Astrocyte (in vitro differentiated cells and primary cell): Measurements from ENCODE around the gene SIX3. TPM values are rescaled to one million over a fixed set of nuclear protein-coding genes. Genes with fewer than 3 reads are reported as not detected.

Experiments used
- DNase-seq: peaks from one replicate; pipeline ENCODE4 v3.0.0-alpha.2; 2010; ENCODE audit warnings: low read depth
- FAIRE-seq: peaks from 2 replicates; lab custom pipeline; 2011; peaks lifted over from hg19 to GRCh38; lab: Jason Lieb, UNC
- H2AFZ ChIP-seq: 2 replicates; pipeline ENCODE4 v1.6.0; 2012; ENCODE audit warnings: low read depth, low read length, inconsistent platforms
- H3K27ac ChIP-seq: 2 replicates; pipeline ENCODE4 v1.5.1; 2011; ENCODE audit warnings: low read depth, low read length, inconsistent platforms
- H3K27me3 ChIP-seq: 2 replicates; pipeline ENCODE4 v1.6.0; 2011; ENCODE audit warnings: low read length, inconsistent platforms; ENCODE audit not compliant: insufficient read depth
- H3K36me3 ChIP-seq: 2 replicates; pipeline ENCODE4 v1.5.1; 2011; ENCODE audit warnings: low read length, inconsistent platforms; ENCODE audit not compliant: insufficient read depth
- H3K4me1 ChIP-seq: 2 replicates; pipeline ENCODE4 v1.5.1; 2011; ENCODE audit warnings: low read length, inconsistent platforms; ENCODE audit not compliant: insufficient read depth
- H3K4me2 ChIP-seq: 2 replicates; pipeline ENCODE4 v1.6.0; 2012; ENCODE audit warnings: low read length, inconsistent platforms
- H3K4me3 ChIP-seq: 2 replicates; pipeline ENCODE4 v1.5.1; 2011; ENCODE audit warnings: low read depth, mild to moderate bottlenecking, low read length, inconsistent platforms; ENCODE audit not compliant: insufficient read depth
- H3K79me2 ChIP-seq: 2 replicates; pipeline ENCODE4 v1.6.0; 2012; ENCODE audit warnings: mild to moderate bottlenecking, low read length, inconsistent platforms; ENCODE audit not compliant: insufficient read depth
- H3K9ac ChIP-seq: 2 replicates; pipeline ENCODE4 v1.6.0; 2012; ENCODE audit warnings: mild to moderate bottlenecking, low read length, inconsistent platforms
- H3K9me3 ChIP-seq: 2 replicates; pipeline ENCODE4 v1.5.1; 2012; ENCODE audit warnings: low read depth, mild to moderate bottlenecking, low read length, inconsistent platforms; ENCODE audit not compliant: insufficient read depth
- H4K20me1 ChIP-seq: 2 replicates; pipeline ENCODE4 v1.6.0; 2012; ENCODE audit warnings: low read length, inconsistent platforms; ENCODE audit not compliant: insufficient read depth
- H3K27ac Mint-ChIP-seq: one replicate; pipeline ENCODE4 v1.8.0; 2021; ENCODE audit warnings: mild to moderate bottlenecking, mixed read lengths; ENCODE audit not compliant: unreplicated experiment
- H3K27me3 Mint-ChIP-seq: one replicate; pipeline ENCODE4 v1.8.0; 2021; ENCODE audit warnings: low read depth, mixed read lengths; ENCODE audit not compliant: unreplicated experiment
- H3K36me3 Mint-ChIP-seq: one replicate; pipeline ENCODE4 v1.8.0; 2021; ENCODE audit warnings: low read depth, mixed read lengths; ENCODE audit not compliant: unreplicated experiment
- H3K4me1 Mint-ChIP-seq: one replicate; pipeline ENCODE4 v1.8.0; 2021; ENCODE audit warnings: low read depth, mixed read lengths; ENCODE audit not compliant: unreplicated experiment
- H3K4me3 Mint-ChIP-seq: one replicate; pipeline ENCODE4 v1.8.0; 2021; ENCODE audit warnings: mild to moderate bottlenecking, moderate library complexity, mixed read lengths; ENCODE audit not compliant: unreplicated experiment
- H3K9me3 Mint-ChIP-seq: one replicate; pipeline ENCODE4 v1.8.0; 2021; ENCODE audit warnings: mild to moderate bottlenecking, mixed read lengths; ENCODE audit not compliant: unreplicated experiment
- EZH2 ChIP-seq: IDR thresholded peaks from 2 replicates; pipeline ENCODE4 v1.6.1; 2012; ENCODE audit warnings: mild to moderate bottlenecking, low read length, inconsistent platforms; ENCODE audit not compliant: insufficient read depth
- total RNA-seq: library from RNA; stranded (reverse); gene quantifications from 2 replicates; pipeline ENCODE4 v1.2.1, GENCODE V29; 2021
- TF ChIP-seq, protein P1 (sequence below): IDR thresholded peaks from 2 replicates; pipeline ENCODE4 v1.5.1; 2011; ENCODE audit warnings: low read depth, mild to moderate bottlenecking, inconsistent platforms, low read length, moderate library complexity; ENCODE audit not compliant: insufficient read depth

The SIX3 gene
- total RNA-seq, 1 donor from 2014 or later: 1.7 TPM

GRCh38 chr2:44959855-44960254 lies 18.4 kb downstream of the SIX3 start:
- H3K4me1 Mint-ChIP-seq: peaks cover 4% of the 10 kb centered on the region
- H3K27me3 Mint-ChIP-seq: peaks cover 38% of the 10 kb centered on the region
- no peak overlapping the region for H3K4me3 Mint-ChIP-seq
- Histone ChIP-seq H3K27me3 (peaks cover 24% of the 10 kb centered on the region), H3K9me3 (no peaks in the 10 kb centered on the region), H3K4me2 (no peak overlapping the region), H4K20me1 (no peaks in the 10 kb centered on the region), H3K4me1 (peaks cover 12% of the 10 kb centered on the region), H3K4me3 (no peak overlapping the region), H3K9ac (no peak overlapping the region), H3K79me2 (no peaks in the 10 kb centered on the region), H2AFZ (no peak overlapping the region), H3K36me3 (no peaks in the 10 kb centered on the region), H3K27ac (no peak overlapping the region)
- H3K27ac Mint-ChIP-seq: peak overlapping the region; percentile 55
- TF ChIP-seq EZH2: no peak
- TF ChIP-seq, protein P1, sequence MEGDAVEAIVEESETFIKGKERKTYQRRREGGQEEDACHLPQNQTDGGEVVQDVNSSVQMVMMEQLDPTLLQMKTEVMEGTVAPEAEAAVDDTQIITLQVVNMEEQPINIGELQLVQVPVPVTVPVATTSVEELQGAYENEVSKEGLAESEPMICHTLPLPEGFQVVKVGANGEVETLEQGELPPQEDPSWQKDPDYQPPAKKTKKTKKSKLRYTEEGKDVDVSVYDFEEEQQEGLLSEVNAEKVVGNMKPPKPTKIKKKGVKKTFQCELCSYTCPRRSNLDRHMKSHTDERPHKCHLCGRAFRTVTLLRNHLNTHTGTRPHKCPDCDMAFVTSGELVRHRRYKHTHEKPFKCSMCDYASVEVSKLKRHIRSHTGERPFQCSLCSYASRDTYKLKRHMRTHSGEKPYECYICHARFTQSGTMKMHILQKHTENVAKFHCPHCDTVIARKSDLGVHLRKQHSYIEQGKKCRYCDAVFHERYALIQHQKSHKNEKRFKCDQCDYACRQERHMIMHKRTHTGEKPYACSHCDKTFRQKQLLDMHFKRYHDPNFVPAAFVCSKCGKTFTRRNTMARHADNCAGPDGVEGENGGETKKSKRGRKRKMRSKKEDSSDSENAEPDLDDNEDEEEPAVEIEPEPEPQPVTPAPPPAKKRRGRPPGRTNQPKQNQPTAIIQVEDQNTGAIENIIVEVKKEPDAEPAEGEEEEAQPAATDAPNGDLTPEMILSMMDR: no peak
- FAIRE-seq (no peak), DNase-seq (no peak)
- H3K36me3 Mint-ChIP-seq: peaks cover 1% of the 10 kb centered on the region
- no peaks in the 10 kb centered on the region for H3K9me3 Mint-ChIP-seq

DNA sequence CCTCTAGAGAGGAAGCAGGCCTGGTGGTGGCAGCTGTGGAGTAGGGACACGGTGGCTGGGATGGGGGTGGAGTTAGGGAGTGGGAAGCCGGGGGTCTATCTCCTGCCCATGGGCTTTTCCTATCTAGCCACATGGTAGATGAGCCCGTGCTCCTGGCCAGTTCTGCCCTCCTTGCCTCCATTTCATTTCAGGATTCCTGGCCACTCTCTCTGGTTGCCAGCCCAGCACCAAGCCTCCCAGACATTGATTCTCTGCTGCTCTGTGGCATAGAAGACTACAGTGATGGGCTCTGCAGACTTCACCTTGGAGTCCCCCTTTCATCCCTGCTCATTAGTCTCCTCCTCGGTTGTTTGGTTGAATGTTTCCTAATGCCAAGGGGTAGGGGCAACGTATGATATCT lies 19.4 kb downstream of the SIX3 start:
- H3K79me2 ChIP-seq: no peaks in the 10 kb centered on the region
- Mint-ChIP-seq H3K27ac (no peak overlapping the region), H3K4me3 (no peak overlapping the region), H3K36me3 (peaks cover 1% of the 10 kb centered on the region), H3K9me3 (no peaks in the 10 kb centered on the region), H3K4me1 (peaks cover 7% of the 10 kb centered on the region), H3K27me3 (peaks cover 30% of the 10 kb centered on the region)
- H4K20me1 ChIP-seq: no peaks in the 10 kb centered on the region
- H3K4me3 ChIP-seq: no peak overlapping the region
- TF ChIP-seq, protein P1: no peak
- TF ChIP-seq EZH2: no peak
- no peak overlapping the region for H3K4me2 ChIP-seq
- peaks cover 5% of the 10 kb centered on the region for H3K4me1 ChIP-seq
- no peak overlapping the region for H3K27ac ChIP-seq
- H3K27me3 ChIP-seq: peaks cover 15% of the 10 kb centered on the region
- H3K9me3 ChIP-seq: no peaks in the 10 kb centered on the region
- no peak overlapping the region for H3K9ac ChIP-seq
- no peak overlapping the region for H2AFZ ChIP-seq
- FAIRE-seq: no peak
- H3K36me3 ChIP-seq: no peaks in the 10 kb centered on the region
- DNase-seq: no peak

DNA sequence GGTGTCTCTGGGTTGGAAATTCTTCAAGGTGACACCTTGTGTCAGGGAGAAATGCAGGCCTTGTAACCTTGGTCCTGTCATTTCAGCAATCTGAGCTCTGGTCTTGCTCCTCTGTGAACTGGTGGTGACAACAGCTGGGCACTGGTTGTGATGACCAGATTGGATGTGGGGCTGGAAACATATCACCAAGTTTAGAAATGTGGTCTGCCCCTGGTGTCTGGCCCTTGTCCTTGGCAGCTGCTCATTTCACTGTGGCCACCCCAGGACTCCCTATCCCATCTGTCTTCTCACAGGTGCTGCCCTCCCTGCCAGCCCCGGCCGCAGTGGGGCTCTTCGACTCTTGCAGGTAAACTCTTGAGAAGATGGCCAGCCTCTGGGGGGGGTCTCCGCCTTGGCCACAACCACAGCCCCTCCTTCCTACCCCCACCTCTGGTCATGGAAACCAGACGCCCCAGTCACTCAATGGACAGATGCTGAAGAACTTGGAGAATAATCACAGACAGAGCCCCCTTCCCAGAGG lies 20.7 kb downstream of the SIX3 start:
- Histone ChIP-seq H3K27ac (no peak overlapping the region), H3K9me3 (no peaks in the 10 kb centered on the region), H2AFZ (no peak overlapping the region), H3K4me3 (no peak overlapping the region), H3K27me3 (peaks cover 4% of the 10 kb centered on the region), H4K20me1 (no peaks in the 10 kb centered on the region), H3K4me2 (no peak overlapping the region), H3K4me1 (peaks cover 5% of the 10 kb centered on the region), H3K79me2 (no peaks in the 10 kb centered on the region), H3K36me3 (no peaks in the 10 kb centered on the region), H3K9ac (no peak overlapping the region)
- no peak for DNase-seq
- H3K36me3 Mint-ChIP-seq: no peaks in the 10 kb centered on the region
- H3K27ac Mint-ChIP-seq: no peak overlapping the region
- H3K9me3 Mint-ChIP-seq: no peaks in the 10 kb centered on the region
- peaks cover 5% of the 10 kb centered on the region for H3K4me1 Mint-ChIP-seq
- no peak for FAIRE-seq
- no peak overlapping the region for H3K4me3 Mint-ChIP-seq
- no peak for TF ChIP-seq EZH2
- TF ChIP-seq, protein P1: no peak
- H3K27me3 Mint-ChIP-seq: peaks cover 25% of the 10 kb centered on the region
